IMR-90 (cell line): Measurements from ENCODE around the gene ARHGEF17. TPM values are rescaled to one million over a fixed set of nuclear protein-coding genes. Genes with fewer than 3 reads are reported as not detected.
A peak's percentile ranks its signal among the peaks of the same experiment; 100 is the strongest.

Experiments used
- ATAC-seq: fragments of 200-7000 bp; cut with Tn5 transposase; 2 replicates; pipeline ENCODE4 v1.9.1; 2020; ENCODE audit warnings: low read depth, mild to moderate bottlenecking, moderate library complexity
- BruUV-seq: library from RNA; stranded (reverse); fragments of 400-500 nt; replicated peaks from 2 replicates; lab custom pipeline; 2021; lab: Mats Ljungman, UMichigan
- CTCF ChIA-PET: fragments of 300-600 bp; formaldehyde crosslinking; extraction: SDS; loops from one replicate; lab custom pipeline; 2021; ENCODE audit warnings: antibody characterized with exemption; lab: Yijun Ruan, JAX
- POLR2A ChIA-PET: fragments of 300-600 bp; sonication (Branson Sonifier 250); formaldehyde crosslinking; loops from one replicate; lab custom pipeline; 2022; ENCODE audit warnings: antibody characterized with exemption; ENCODE audit not compliant: unreplicated experiment; lab: Charles Lee
- DNase-seq: peaks from one replicate; pipeline ENCODE4 v3.0.0; 2013
- H2AFZ ChIP-seq: replicated peaks from 2 replicates; pipeline ENCODE3; 2013; ENCODE audit warnings: low read length, mild to moderate bottlenecking; ENCODE audit not compliant: poor library complexity
- H2AK5ac ChIP-seq: 2 replicates; pipeline ENCODE4 v1.6.1; 2013; ENCODE audit warnings: low read depth, low read length, inconsistent platforms
- H2AK9ac ChIP-seq: replicated peaks from 2 replicates; pipeline ENCODE3; 2013; ENCODE audit warnings: mild to moderate bottlenecking, low read depth, low read length, moderate library complexity; ENCODE audit not compliant: poor library complexity
- H2BK120ac ChIP-seq: 2 replicates; pipeline ENCODE4 v1.6.1; 2013; ENCODE audit warnings: low read depth, low read length, inconsistent platforms
- H2BK15ac ChIP-seq: 3 replicates; pipeline ENCODE4 v1.6.1; 2013; ENCODE audit warnings: low read depth, low read length, inconsistent platforms
- H2BK20ac ChIP-seq: 2 replicates; pipeline ENCODE4 v1.6.1; 2013; ENCODE audit warnings: low read depth, mild to moderate bottlenecking, inconsistent platforms, low read length, moderate library complexity
- H2BK5ac ChIP-seq: 2 replicates; pipeline ENCODE4 v1.6.1; 2013; ENCODE audit warnings: mild to moderate bottlenecking, low read depth, low read length, inconsistent platforms; ENCODE audit not compliant: poor library complexity, severe bottlenecking
- H3K14ac ChIP-seq: replicated peaks from 2 replicates; pipeline ENCODE4 v1.6.1; 2013; ENCODE audit warnings: low read depth, low read length, inconsistent platforms
- H3K18ac ChIP-seq: 2 replicates; pipeline ENCODE4 v1.6.1; 2013; ENCODE audit warnings: low read depth, low read length, control low read depth
- H3K23ac ChIP-seq: 2 replicates; pipeline ENCODE4 v1.6.1; 2013; ENCODE audit warnings: low read depth, low read length, inconsistent platforms
- H3K27ac ChIP-seq: 2 replicates; pipeline ENCODE4 v1.5.1; 2013; ENCODE audit warnings: mild to moderate bottlenecking, control low read depth, low read length; ENCODE audit not compliant: insufficient read depth
- H3K27me3 ChIP-seq: 2 replicates; pipeline ENCODE4 v1.6.1; 2013; ENCODE audit warnings: low read length; ENCODE audit not compliant: control insufficient read depth, insufficient read depth
- H3K36me3 ChIP-seq: 2 replicates; pipeline ENCODE4 v1.6.1; 2013; ENCODE audit warnings: low read length, mixed read lengths; ENCODE audit not compliant: control insufficient read depth, insufficient read depth
- H3K4ac ChIP-seq: 2 replicates; pipeline ENCODE4 v1.6.1; 2013; ENCODE audit warnings: low read depth, low read length, inconsistent platforms
- H3K4me1 ChIP-seq: 2 replicates; pipeline ENCODE4 v1.6.1; 2013; ENCODE audit warnings: low read length, mixed read lengths; ENCODE audit not compliant: control insufficient read depth, insufficient read depth
- H3K4me2 ChIP-seq: 2 replicates; pipeline ENCODE4 v1.6.1; 2013; ENCODE audit warnings: low read depth, mild to moderate bottlenecking, control low read depth, low read length, moderate library complexity
- H3K4me3 ChIP-seq: 2 replicates; pipeline ENCODE4 v1.5.1; 2013; ENCODE audit warnings: low read depth, mild to moderate bottlenecking, control low read depth, low read length, moderate library complexity; ENCODE audit not compliant: insufficient read depth
- H3K56ac ChIP-seq: 2 replicates; pipeline ENCODE4 v1.6.1; 2013; ENCODE audit warnings: low read length, inconsistent platforms; ENCODE audit not compliant: insufficient read depth; ENCODE audit errors: extremely low read depth
- H3K79me1 ChIP-seq, 2 experiments: 2 replicates each; pipeline ENCODE4 v1.6.1; 2013; ENCODE audit warnings: low read length in 2 of 2, inconsistent platforms in 1 of 2, low read depth in 1 of 2
- H3K9ac ChIP-seq: 2 replicates; pipeline ENCODE4 v1.6.1; 2013; ENCODE audit warnings: low read depth, low read length, control low read depth
- H3K9me1 ChIP-seq: 2 replicates; pipeline ENCODE4 v1.6.1; 2013; ENCODE audit warnings: low read length, inconsistent platforms; ENCODE audit not compliant: insufficient read depth
- H3K9me3 ChIP-seq: 2 replicates; pipeline ENCODE4 v1.6.1; 2013; ENCODE audit warnings: low read length; ENCODE audit not compliant: control insufficient read depth, insufficient read depth
- H4K20me1 ChIP-seq: 2 replicates; pipeline ENCODE4 v1.6.1; 2013; ENCODE audit warnings: low read length, inconsistent platforms; ENCODE audit not compliant: insufficient read depth
- H4K5ac ChIP-seq: 2 replicates; pipeline ENCODE4 v1.6.1; 2013; ENCODE audit warnings: mild to moderate bottlenecking, low read depth, low read length, control low read depth
- H4K8ac ChIP-seq, 2 experiments: 2 replicates each; pipeline ENCODE4 v1.6.1; 2013; ENCODE audit warnings: low read depth in 2 of 2, low read length in 2 of 2, control low read depth in 1 of 2, inconsistent platforms in 1 of 2
- H4K91ac ChIP-seq: 2 replicates; pipeline ENCODE4 v1.6.1; 2013; ENCODE audit warnings: low read depth, low read length, inconsistent platforms; ENCODE audit not compliant: insufficient read depth
- ELK1 ChIP-seq: fragments of 150-350 bp; IDR thresholded peaks from 2 replicates; pipeline ENCODE4 v1.6.1; 2016; ENCODE audit warnings: low read depth, mild to moderate bottlenecking, low read length, moderate library complexity, borderline replicate concordance
- FOS ChIP-seq: fragments of 150-350 bp; IDR thresholded peaks from 2 replicates; pipeline ENCODE4 v1.6.1; 2016; ENCODE audit warnings: low read depth, low read length
- MAZ ChIP-seq: IDR thresholded peaks from 2 replicates; pipeline ENCODE4 v1.6.1; 2012; ENCODE audit warnings: low read depth, mild to moderate bottlenecking, low read length, improper control_type of control experiment, moderate library complexity, borderline replicate concordance
- USF2 ChIP-seq: fragments of 150-350 bp; IDR thresholded peaks from 2 replicates; pipeline ENCODE4 v1.6.1; 2017; ENCODE audit warnings: mild to moderate bottlenecking, antibody characterized with exemption, low read length, low read depth
- WGBS, 2 experiments: methylation state at CpG; one replicate each; pipeline versions ENCODE4 v1.1.5 to v1.1.7; 2013; ENCODE audit warnings: missing lambda C conversion rate in 2 of 2; ENCODE audit not compliant: insufficient read length in 1 of 2; ENCODE audit errors: extremely low coverage in 2 of 2; 5-methylcytosine and 5-hydroxymethylcytosine counted together
- dilution Hi-C: fragments of 300-500 bp; cut with HindIII; formaldehyde crosslinking; loops from one replicate; pipeline ENCODE4 v1.14.3; 2018; ENCODE audit warnings: low sequenced_read_pairs; ENCODE audit not compliant: unreplicated experiment
- in situ Hi-C: fragments of 300-500 bp; cut with MboI; formaldehyde crosslinking; loops from 3 replicates; pipeline ENCODE4 v1.14.3; 2019; ENCODE audit warnings: low sequenced_read_pairs, inconsistent platforms, mixed read lengths
- intact Hi-C: fragments of 100-400 bp; cut with micrococcal nuclease; formaldehyde crosslinking; loops from 2 replicates; pipeline ENCODE4 v1.10.0; 2022
- polyA plus RNA-seq, 3 experiments: library from polyadenylated mRNA; depleted of rRNA; stranded (reverse); fragments of >200 nt; gene quantifications; 2 replicates each; pipeline ENCODE4 v1.2.3, GENCODE V29; 2012; ENCODE audit warnings: low replicate concordance in 1 of 3
- total RNA-seq: library from RNA; depleted of rRNA; stranded (reverse); fragments of >200 nt; gene quantifications from 2 replicates; pipeline ENCODE4 v1.2.3, GENCODE V29; 2012

The ARHGEF17 gene
- total and polyA plus RNA-seq, 2 of the 4 experiments (the other 2 are of a cell fraction): 21.7 to 97.7 TPM

GRCh38 chr11:73349633-73350032 lies 41.6 kb downstream of the ARHGEF17 start:
- H2AK5ac ChIP-seq: no peak overlapping the region
- no peak overlapping the region for H2BK20ac ChIP-seq
- TF ChIP-seq FOS (no peak), USF2 (no peak), MAZ (no peak), ELK1 (no peak)
- CTCF ChIA-PET: interaction anchor here (3.5 kb wide), 1 partner anchor 44 kb away, joined by 16 read pairs; no protein-coding TSS in a partner anchor
- H3K36me3 ChIP-seq: peaks cover 34% of the 10 kb centered on the region
- peaks cover 8% of the 10 kb centered on the region; the same call in 1 of the 2 replicates for H3K4me1 ChIP-seq
- H3K14ac ChIP-seq: no peak overlapping the region
- no peak overlapping the region for H3K56ac ChIP-seq
- no peak overlapping the region for H4K5ac ChIP-seq
- no TSS peak for BruUV-seq
- H2AFZ ChIP-seq: no peak overlapping the region
- H3K4me3 ChIP-seq: no peak overlapping the region
- POLR2A ChIA-PET: no interaction called here
- no peak overlapping the region for H3K18ac ChIP-seq
- no peak overlapping the region for H3K9ac ChIP-seq
- H3K9me3 ChIP-seq: no peaks in the 10 kb centered on the region
- dilution Hi-C loops: no loop called here
- no peak for DNase-seq
- H3K4me2 ChIP-seq: no peak overlapping the region
- no peak overlapping the region for H3K23ac ChIP-seq
- no peak overlapping the region for H2BK120ac ChIP-seq
- H3K27me3 ChIP-seq: no peaks in the 10 kb centered on the region
- no peak for ATAC-seq
- no peak overlapping the region for H3K27ac ChIP-seq
- intact Hi-C loops: no loop called here
- no peak overlapping the region for H2BK5ac ChIP-seq
- H4K20me1 ChIP-seq: peaks cover 83% of the 10 kb centered on the region
- no peak overlapping the region for H3K4ac ChIP-seq
- no peak overlapping the region for H4K8ac ChIP-seq
- H2AK9ac ChIP-seq: peak overlapping the region; percentile 3
- 0 out of 2 replicates have a peak, but pooled peaks cover 9% of the 10 kb centered on the region for H3K9me1 ChIP-seq
- no CpG with 5 or more reads among the region's 6 CpGs for WGBS, 2 experiments
- no peak overlapping the region for H2BK15ac ChIP-seq
- in situ Hi-C loops: no loop called here
- peaks cover 33 to 90% of the 10 kb centered on the region in 2 experiments for H3K79me1 ChIP-seq
- H4K91ac ChIP-seq: no peak overlapping the region
